ENCODE data around the gene MT1H. TPM values are rescaled to one million over a fixed set of nuclear protein-coding genes. Genes with fewer than 3 reads are reported as not detected.

The MT1H gene
- total and polyA plus RNA-seq, 2 of the 13 experiments (the other 11 are each of a cell fraction or from before 2014, with no cell fraction given): 0.60 TPM; not detected in 1

DNA sequence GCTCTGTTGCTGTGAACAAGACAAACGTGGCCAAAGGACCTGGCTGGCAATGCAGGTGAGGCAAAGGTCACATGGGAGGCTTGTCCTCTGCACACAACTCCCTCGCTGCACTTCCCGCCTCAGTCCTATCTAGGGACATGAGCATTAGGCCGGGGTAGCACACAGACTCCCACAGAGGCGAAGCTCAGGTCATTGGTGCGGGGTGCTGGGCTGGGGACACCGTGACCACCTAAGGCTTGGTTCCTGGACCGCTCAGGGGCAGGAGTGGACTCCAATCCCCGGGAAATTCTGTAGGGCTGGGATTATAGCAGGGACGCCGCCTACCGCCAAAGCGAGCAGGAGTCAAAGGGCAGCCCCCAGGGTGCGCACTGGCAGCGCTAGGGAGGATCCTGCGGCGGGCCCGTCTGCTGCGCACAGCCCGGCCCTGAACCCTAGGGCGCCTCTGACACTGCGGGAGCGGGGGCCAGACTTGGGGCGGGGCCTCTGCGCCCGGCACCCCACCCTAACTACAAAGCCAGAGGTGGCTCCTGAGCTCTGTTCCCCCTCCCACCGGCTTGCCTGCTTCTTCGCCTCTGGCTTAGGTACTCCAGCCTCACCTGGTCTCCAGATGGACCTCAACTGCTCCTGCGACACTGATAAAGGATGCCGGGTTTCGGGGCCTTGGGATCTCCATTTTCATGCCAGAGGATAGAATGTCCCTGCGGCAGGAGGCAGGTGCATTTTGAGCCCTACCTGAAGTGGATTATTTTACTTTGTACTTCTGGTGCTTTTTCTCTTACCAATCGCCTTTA, 21.8 kb upstream of the MT1H start (continued):
- TF ChIP-seq NONO (IDR thresholded peaks at IDR 0.05): no peak
- no peak for TF ChIP-seq NONO (CRISPR knock-in tag; conservative IDR thresholded peaks at IDR 0.05)
- no peak for TF ChIP-seq NFIC (IDR thresholded peaks at IDR 0.05; ENCODE audit: low read length)
- no peak for TF ChIP-seq U2AF1 (optimal IDR thresholded peaks at IDR 0.05; ENCODE audit: low read depth, low read length)
- TF ChIP-seq SP1 (IDR thresholded peaks at IDR 0.05): no peak
- TF ChIP-seq SP1 (CRISPR knock-in tag; IDR thresholded peaks at IDR 0.05): no peak
- TF ChIP-seq NCOR1 (IDR thresholded peaks at IDR 0.05; ENCODE audit: borderline replicate concordance, low read length): no peak; the same call in 1 of the 2 replicates
- TF ChIP-seq CEBPG (CRISPR knock-in tag; IDR thresholded peaks at IDR 0.05): no peak
- no peak for TF ChIP-seq ZNF781 (CRISPR knock-in tag; IDR thresholded peaks at IDR 0.05; ENCODE audit: borderline replicate concordance, not compliant biosample characterization)
- no peak for TF ChIP-seq NCOA5 (CRISPR knock-in tag; IDR thresholded peaks at IDR 0.05)
- TF ChIP-seq ZNF563 (CRISPR knock-in tag; IDR thresholded peaks at IDR 0.05): no peak
- TF ChIP-seq, protein P1, sequence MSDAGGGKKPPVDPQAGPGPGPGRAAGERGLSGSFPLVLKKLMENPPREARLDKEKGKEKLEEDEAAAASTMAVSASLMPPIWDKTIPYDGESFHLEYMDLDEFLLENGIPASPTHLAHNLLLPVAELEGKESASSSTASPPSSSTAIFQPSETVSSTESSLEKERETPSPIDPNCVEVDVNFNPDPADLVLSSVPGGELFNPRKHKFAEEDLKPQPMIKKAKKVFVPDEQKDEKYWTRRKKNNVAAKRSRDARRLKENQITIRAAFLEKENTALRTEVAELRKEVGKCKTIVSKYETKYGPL (CRISPR knock-in tag; IDR thresholded peaks at IDR 0.05): no peak
- TF ChIP-seq MATR3 (CRISPR knock-in tag; IDR thresholded peaks at IDR 0.05): no peak
- TF ChIP-seq MAX (IDR thresholded peaks at IDR 0.05): peak; percentile 67
- TF ChIP-seq ZNF615 (CRISPR knock-in tag; IDR thresholded peaks at IDR 0.05; ENCODE audit: borderline replicate concordance): no peak
- no peak for TF ChIP-seq NAIF1 (CRISPR knock-in tag; IDR thresholded peaks at IDR 0.05; ENCODE audit: borderline replicate concordance)
- no peak for TF ChIP-seq SAFB2 (CRISPR knock-in tag; IDR thresholded peaks at IDR 0.05; ENCODE audit: borderline replicate concordance, low read depth)
- TF ChIP-seq SETDB1 (CRISPR knock-in tag; IDR thresholded peaks at IDR 0.05; ENCODE audit: borderline replicate concordance): no peak
- no peak for TF ChIP-seq GPN1 (CRISPR knock-in tag; IDR thresholded peaks at IDR 0.05; ENCODE audit: borderline replicate concordance)
- no peak for TF ChIP-seq ZNF225 (CRISPR knock-in tag; IDR thresholded peaks at IDR 0.05)
- TF ChIP-seq SKI (IDR thresholded peaks at IDR 0.05; ENCODE audit: partially characterized antibody): no peak
- TF ChIP-seq SIN3A (IDR thresholded peaks at IDR 0.05; ENCODE audit: borderline replicate concordance, low read depth, low read length): no peak
- TF ChIP-seq ZFAT (CRISPR knock-in tag; conservative IDR thresholded peaks at IDR 0.05): no peak
- TF ChIP-seq GFI1 (CRISPR knock-in tag; IDR thresholded peaks at IDR 0.05; ENCODE audit: borderline replicate concordance): no peak
- no peak for TF ChIP-seq ZFP82 (CRISPR knock-in tag; IDR thresholded peaks at IDR 0.05; ENCODE audit: borderline replicate concordance)
- peak; percentile 54; the same call in 1 of the 2 replicates for TF ChIP-seq ZNF44 (CRISPR knock-in tag; IDR thresholded peaks at IDR 0.05)
- TF ChIP-seq, protein P2, sequence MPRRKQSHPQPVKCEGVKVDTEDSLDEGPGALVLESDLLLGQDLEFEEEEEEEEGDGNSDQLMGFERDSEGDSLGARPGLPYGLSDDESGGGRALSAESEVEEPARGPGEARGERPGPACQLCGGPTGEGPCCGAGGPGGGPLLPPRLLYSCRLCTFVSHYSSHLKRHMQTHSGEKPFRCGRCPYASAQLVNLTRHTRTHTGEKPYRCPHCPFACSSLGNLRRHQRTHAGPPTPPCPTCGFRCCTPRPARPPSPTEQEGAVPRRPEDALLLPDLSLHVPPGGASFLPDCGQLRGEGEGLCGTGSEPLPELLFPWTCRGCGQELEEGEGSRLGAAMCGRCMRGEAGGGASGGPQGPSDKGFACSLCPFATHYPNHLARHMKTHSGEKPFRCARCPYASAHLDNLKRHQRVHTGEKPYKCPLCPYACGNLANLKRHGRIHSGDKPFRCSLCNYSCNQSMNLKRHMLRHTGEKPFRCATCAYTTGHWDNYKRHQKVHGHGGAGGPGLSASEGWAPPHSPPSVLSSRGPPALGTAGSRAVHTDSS (CRISPR knock-in tag; conservative IDR thresholded peaks at IDR 0.05): no peak
- 0 out of 2 replicates have a peak, but pooled peaks have one; percentile 39 for TF ChIP-seq DMAP1 (CRISPR knock-in tag; IDR thresholded peaks at IDR 0.05)
- no peak for TF ChIP-seq ZNF337 (CRISPR knock-in tag; IDR thresholded peaks at IDR 0.05; ENCODE audit: borderline replicate concordance, low read depth)
- TF ChIP-seq MZF1 (CRISPR knock-in tag; IDR thresholded peaks at IDR 0.05; ENCODE audit: borderline replicate concordance): no peak

Data from HepG2 (cell line).